ENCODE data around the gene SMTN. TPM values are rescaled to one million over a fixed set of nuclear protein-coding genes. Genes with fewer than 3 reads are reported as not detected.
"Not testable (repeated sequence)": the region's sequence is repeated elsewhere in the genome, so short reads cannot be mapped to it uniquely, and the experiment has no call there.

Gene SMTN
- total RNA-seq, 1 donor from 2014 or later, result 736 TPM

- H3K36me3 Mint-ChIP-seq (ENCODE audit: low read depth, unreplicated experiment), result no peaks in the 10 kb centered on the region
Measured at GRCh38 chr22:31075961-31076360, 5.2 kb upstream of the SMTN start.

GRCh38 chr22:31077681-31078080 is 3.4 kb upstream of the SMTN start:
- Mint-ChIP-seq H3K27ac (ENCODE audit: unreplicated experiment) (no peak overlapping the region), H3K36me3 (ENCODE audit: low read depth, unreplicated experiment) (peaks cover 11% of the 10 kb centered on the region), H3K4me1 (ENCODE audit: unreplicated experiment) (peaks cover 36% of the 10 kb centered on the region), H3K9me3 (ENCODE audit: unreplicated experiment) (no peaks in the 10 kb centered on the region), H3K27me3 (ENCODE audit: unreplicated experiment) (peaks cover 13% of the 10 kb centered on the region), H3K4me3 (ENCODE audit: unreplicated experiment) (no peak overlapping the region)
- no peak for DNase-seq (ENCODE audit: low spot score)
- no peak for TF ChIP-seq CTCF (IDR thresholded peaks at IDR 0.05; ENCODE audit: unreplicated experiment)

More at GRCh38 chr22:31075961-31076360, 5.2 kb upstream of the SMTN start:
- Mint-ChIP-seq H3K4me3 (ENCODE audit: unreplicated experiment) (no peak overlapping the region), H3K27me3 (ENCODE audit: unreplicated experiment) (peaks cover 10% of the 10 kb centered on the region), H3K27ac (ENCODE audit: unreplicated experiment) (no peak overlapping the region), H3K9me3 (ENCODE audit: unreplicated experiment) (no peaks in the 10 kb centered on the region), H3K4me1 (ENCODE audit: unreplicated experiment) (peaks cover 24% of the 10 kb centered on the region)
- no peak for TF ChIP-seq CTCF (IDR thresholded peaks at IDR 0.05; ENCODE audit: unreplicated experiment)
- no peak for DNase-seq (ENCODE audit: low spot score)

DNA sequence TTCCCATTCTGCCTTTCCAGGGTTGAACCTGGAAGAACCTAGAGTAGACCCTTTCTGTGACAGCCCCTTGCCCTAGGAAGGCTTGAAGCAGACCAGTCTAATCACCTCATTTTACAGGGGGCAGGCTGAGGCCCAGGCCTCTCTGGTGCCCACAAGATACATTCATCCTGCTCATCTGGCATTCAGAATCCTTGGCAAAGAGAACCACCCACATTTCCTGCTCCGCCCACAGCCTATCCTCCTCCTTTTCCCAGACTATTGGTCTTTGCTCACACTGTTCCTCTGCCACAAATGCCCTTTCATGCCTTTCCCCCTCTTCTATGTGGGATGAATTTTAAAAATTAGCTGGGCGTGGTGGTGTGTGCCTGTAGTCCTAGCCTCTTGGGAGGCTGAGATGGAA is 2.7 kb upstream of the SMTN start:
- H3K4me3 Mint-ChIP-seq (ENCODE audit: unreplicated experiment); H3K9me3 Mint-ChIP-seq (ENCODE audit: unreplicated experiment); DNase-seq (ENCODE audit: low spot score); H3K27ac Mint-ChIP-seq (ENCODE audit: unreplicated experiment): not testable (repeated sequence)
- Mint-ChIP-seq H3K4me1 (ENCODE audit: unreplicated experiment) (peaks cover 36% of the 10 kb centered on the region), H3K36me3 (ENCODE audit: low read depth, unreplicated experiment) (peaks cover 18% of the 10 kb centered on the region), H3K27me3 (ENCODE audit: unreplicated experiment) (peaks cover 13% of the 10 kb centered on the region)

DNA sequence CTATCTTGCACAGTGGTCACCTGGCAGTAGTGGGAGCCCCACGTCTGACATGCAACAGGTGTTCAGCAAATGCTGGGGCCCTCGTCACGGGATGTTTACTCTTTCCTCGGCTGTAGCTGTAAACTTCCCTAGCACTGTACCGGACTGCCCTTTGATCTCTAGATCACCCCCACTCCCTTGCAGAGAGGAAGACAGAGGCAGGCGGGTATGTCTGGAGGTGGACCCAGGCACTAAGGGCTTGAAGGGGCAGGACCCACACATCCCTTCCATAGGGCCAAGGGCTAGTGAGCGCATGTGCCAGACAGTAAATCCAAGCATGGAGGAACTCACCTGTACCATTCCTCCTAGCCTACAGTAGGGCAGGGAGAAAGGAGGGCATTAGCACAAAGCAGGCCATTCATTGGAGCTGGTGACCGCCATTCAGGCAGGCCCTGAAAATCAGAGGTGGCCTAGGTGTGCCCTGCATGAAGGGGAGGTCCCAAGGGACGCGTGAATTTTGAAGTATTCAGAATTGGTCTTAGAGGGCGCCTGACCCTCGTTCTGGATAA is 1.9 kb upstream of the SMTN start:
- peaks cover 13% of the 10 kb centered on the region for H3K27me3 Mint-ChIP-seq (ENCODE audit: unreplicated experiment)
- H3K4me3 Mint-ChIP-seq (ENCODE audit: unreplicated experiment), result no peak overlapping the region
- H3K27ac Mint-ChIP-seq (ENCODE audit: unreplicated experiment), result peak overlapping the region; percentile 48
- peaks cover 26% of the 10 kb centered on the region for H3K36me3 Mint-ChIP-seq (ENCODE audit: low read depth, unreplicated experiment)
- no peak for TF ChIP-seq CTCF (IDR thresholded peaks at IDR 0.05; ENCODE audit: unreplicated experiment)
- no peaks in the 10 kb centered on the region for H3K9me3 Mint-ChIP-seq (ENCODE audit: unreplicated experiment)
- H3K4me1 Mint-ChIP-seq (ENCODE audit: unreplicated experiment), result peaks cover 44% of the 10 kb centered on the region
- DNase-seq (ENCODE audit: low spot score), result no peak

DNA sequence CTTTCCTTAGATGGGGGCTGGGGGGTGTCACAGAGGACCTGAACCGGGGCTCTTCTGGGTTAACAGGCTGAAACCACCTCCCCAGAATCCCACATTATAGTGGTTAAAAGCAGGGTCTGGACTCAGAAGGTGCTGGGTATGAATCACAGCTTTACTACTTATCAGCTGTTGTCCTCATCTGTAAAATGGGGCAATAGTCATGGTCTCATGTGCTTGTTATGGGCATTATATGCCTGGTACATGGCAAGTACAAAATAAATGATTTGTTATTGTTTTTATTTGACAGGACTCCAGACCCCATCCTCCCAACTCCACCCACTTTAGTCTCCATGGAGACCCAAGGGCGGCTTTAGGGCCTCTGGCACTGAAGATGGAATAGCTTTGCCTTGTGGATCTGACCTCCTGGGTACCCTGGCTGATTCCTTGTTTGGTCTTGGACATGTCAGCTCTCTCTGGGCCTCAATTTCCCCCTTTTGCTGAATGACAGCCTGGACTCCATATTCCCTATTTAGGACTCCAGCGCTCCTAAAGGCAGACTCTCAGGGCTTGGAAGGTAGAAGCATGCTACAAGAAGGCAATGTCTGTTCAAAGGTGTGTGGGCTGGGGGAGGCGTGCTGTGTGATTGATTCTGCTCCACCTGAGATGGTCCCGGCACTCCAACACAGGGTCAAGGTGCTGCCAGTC is 812 bp upstream of the SMTN start:
- peak overlapping the region; percentile 99 for H3K4me3 Mint-ChIP-seq (ENCODE audit: unreplicated experiment)
- no peak for DNase-seq (ENCODE audit: low spot score)
- peaks cover 48% of the 10 kb centered on the region for H3K4me1 Mint-ChIP-seq (ENCODE audit: unreplicated experiment)
- TF ChIP-seq CTCF (IDR thresholded peaks at IDR 0.05; ENCODE audit: unreplicated experiment), result no peak
- no peaks in the 10 kb centered on the region for H3K9me3 Mint-ChIP-seq (ENCODE audit: unreplicated experiment)
- peaks cover 29% of the 10 kb centered on the region for H3K36me3 Mint-ChIP-seq (ENCODE audit: low read depth, unreplicated experiment)
- H3K27me3 Mint-ChIP-seq (ENCODE audit: unreplicated experiment), result peaks cover 16% of the 10 kb centered on the region
- peak overlapping the region; percentile 96 for H3K27ac Mint-ChIP-seq (ENCODE audit: unreplicated experiment)
